GM12873 (cell line): ENCODE measurements around the gene C16orf92.

Source experiments
- CTCF ChIP-seq: IDR thresholded peaks from 2 replicates; pipeline ENCODE4 v1.5.1; 2012; ENCODE audit warnings: low read depth, mild to moderate bottlenecking, moderate library complexity, low read length, control low read depth; ENCODE audit not compliant: insufficient read depth; ENCODE audit errors: missing control alignments

The C16orf92 gene

GRCh38 chr16:29978081-29978480 is 44.9 kb upstream of the C16orf92 start:
- no peak for TF ChIP-seq CTCF

- TF ChIP-seq CTCF = no peak
These were observed 44.3 kb upstream of the C16orf92 start for GRCh38 chr16:29978564-29979270.

- TF ChIP-seq CTCF = no peak
These were observed 40.2 kb upstream of the C16orf92 start for GRCh38 chr16:29982560-29983419.

- no peak for TF ChIP-seq CTCF
These were observed 39.4 kb upstream of the C16orf92 start for GRCh38 chr16:29983420-29984136.

- no peak for TF ChIP-seq CTCF
These were observed 38.7 kb upstream of the C16orf92 start for GRCh38 chr16:29984137-29984763.

- TF ChIP-seq CTCF = no peak
These were observed 38.2 kb upstream of the C16orf92 start for GRCh38 chr16:29984764-29985147.
